ENCODE results near the gene LIMCH1. TPM values are rescaled to one million over a fixed set of nuclear protein-coding genes. Genes with fewer than 3 reads are reported as not detected.

The LIMCH1 gene
- total and polyA plus RNA-seq, 7 donors, result 14.2 to 279 (median 169) TPM

DNA sequence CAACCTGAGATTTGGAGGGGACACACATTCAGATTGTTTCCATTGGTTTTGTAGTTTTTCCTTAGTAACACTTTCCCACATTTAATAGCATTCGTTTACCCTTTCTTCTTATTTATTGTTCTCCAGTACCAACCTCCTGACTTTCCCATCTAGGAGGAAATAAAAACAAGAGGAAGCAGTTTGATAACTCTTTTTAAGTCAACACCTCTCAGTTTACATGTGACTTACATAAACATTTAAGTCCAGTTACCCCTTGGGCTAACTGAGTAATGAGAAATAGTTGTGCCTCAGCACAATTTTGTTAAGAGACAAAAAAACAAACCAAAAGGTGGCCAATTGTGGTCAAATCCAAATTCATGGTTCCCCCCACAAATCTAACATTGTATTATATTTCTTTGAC is 175.8 kb downstream of the LIMCH1 start:
- Histone ChIP-seq H3K9me3 (no peaks in the 10 kb centered on the region), H3K27me3 (ENCODE audit: insufficient read depth in 3 of 3, low read length in 2 of 3) (peaks cover 0 to 7% (median 0%) of the 10 kb centered on the region in 3 donors), H3K36me3 (ENCODE audit: insufficient read depth in 1 of 2, low read depth in 1 of 2) (no peaks in the 10 kb centered on the region), H3K4me1 (no peaks in the 10 kb centered on the region), H3K27ac (no peak overlapping the region), H3K4me3 (no peak overlapping the region)
- no peak for DNase-seq
- TF ChIP-seq, protein P1, sequence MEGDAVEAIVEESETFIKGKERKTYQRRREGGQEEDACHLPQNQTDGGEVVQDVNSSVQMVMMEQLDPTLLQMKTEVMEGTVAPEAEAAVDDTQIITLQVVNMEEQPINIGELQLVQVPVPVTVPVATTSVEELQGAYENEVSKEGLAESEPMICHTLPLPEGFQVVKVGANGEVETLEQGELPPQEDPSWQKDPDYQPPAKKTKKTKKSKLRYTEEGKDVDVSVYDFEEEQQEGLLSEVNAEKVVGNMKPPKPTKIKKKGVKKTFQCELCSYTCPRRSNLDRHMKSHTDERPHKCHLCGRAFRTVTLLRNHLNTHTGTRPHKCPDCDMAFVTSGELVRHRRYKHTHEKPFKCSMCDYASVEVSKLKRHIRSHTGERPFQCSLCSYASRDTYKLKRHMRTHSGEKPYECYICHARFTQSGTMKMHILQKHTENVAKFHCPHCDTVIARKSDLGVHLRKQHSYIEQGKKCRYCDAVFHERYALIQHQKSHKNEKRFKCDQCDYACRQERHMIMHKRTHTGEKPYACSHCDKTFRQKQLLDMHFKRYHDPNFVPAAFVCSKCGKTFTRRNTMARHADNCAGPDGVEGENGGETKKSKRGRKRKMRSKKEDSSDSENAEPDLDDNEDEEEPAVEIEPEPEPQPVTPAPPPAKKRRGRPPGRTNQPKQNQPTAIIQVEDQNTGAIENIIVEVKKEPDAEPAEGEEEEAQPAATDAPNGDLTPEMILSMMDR (IDR thresholded peaks at IDR 0.05), result no peak
- intact Hi-C loops (cut with DNase I), result no loop called here
- no peak for ATAC-seq
- WGBS, 3 donors, result 76 to 83% (median 79%) methylated on average over 1 of the region's 1 CpG

DNA sequence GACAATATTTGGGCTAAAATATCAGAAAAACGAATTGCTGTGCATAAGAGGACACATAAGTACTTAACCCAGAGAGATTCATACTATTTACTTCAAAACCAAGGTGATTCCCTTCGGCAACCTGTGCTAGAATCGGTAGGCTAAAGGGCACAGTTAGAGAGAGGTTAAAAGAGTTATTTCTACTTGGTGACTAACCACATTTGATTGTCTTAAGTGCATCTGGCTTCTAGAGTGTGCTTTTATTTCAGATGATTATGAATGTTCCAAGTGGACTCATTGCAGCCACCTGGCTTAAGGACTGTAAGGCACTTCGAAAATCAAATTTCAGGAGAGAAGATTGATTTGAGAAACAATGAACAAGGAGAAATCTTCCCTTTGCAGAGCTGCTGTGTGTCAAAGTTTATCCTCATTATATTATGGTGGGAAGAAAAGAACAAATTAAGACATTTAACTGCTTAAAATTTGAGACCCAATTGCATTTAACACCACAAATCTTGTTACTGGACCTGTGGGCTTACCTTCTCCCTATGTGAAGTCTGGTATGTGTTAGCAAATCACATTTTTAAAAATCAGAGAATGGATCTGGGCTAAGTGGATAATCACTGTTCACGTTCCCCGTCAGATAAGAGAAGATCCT is 176.5 kb downstream of the LIMCH1 start:
- H3K36me3 ChIP-seq (ENCODE audit: insufficient read depth in 1 of 2, low read depth in 1 of 2), result no peaks in the 10 kb centered on the region

DNA sequence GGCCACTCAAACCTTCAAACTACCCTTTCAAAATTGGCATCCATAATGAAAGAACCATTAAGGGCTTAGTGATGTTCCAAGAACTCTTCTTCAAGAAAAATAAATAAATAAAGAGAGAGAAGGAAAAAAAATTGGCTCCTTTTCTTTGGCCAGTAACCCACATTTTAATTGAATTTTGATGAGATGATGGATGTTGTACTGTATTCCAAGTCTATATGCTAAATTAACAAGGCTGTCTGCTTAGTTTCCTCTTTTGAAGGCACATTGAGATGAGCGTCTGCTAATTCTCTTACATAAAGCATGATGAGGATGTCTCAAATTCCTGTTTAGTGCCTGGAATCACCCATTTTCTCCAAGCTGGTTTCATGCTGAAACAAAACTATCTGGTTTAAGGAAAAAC is 177.2 kb downstream of the LIMCH1 start:
- WGBS, 3 donors, result 51 to 61% (median 56%) methylated on average over 1 of the region's 1 CpG
- Histone ChIP-seq H3K4me3 (no peak overlapping the region), H3K9me3 (no peaks in the 10 kb centered on the region), H3K27me3 (ENCODE audit: insufficient read depth in 3 of 3, low read length in 2 of 3) (peaks cover 0 to 11% (median 0%) of the 10 kb centered on the region in 3 donors), H3K36me3 (ENCODE audit: insufficient read depth in 1 of 2, low read depth in 1 of 2) (no peaks in the 10 kb centered on the region), H3K27ac (no peak overlapping the region), H3K4me1 (no peaks in the 10 kb centered on the region)
- TF ChIP-seq, protein P1 (IDR thresholded peaks at IDR 0.05), result no peak
- DNase-seq, result no peak
- intact Hi-C loops (cut with DNase I), result no loop called here
- no peak for ATAC-seq

More for the DNA sequence above, 176.5 kb downstream of the LIMCH1 start:
- Histone ChIP-seq H3K4me3 (no peak overlapping the region), H3K9me3 (no peaks in the 10 kb centered on the region), H3K4me1 (no peaks in the 10 kb centered on the region), H3K27ac (no peak overlapping the region), H3K27me3 (ENCODE audit: insufficient read depth in 3 of 3, low read length in 2 of 3) (peaks cover 0 to 11% (median 0%) of the 10 kb centered on the region in 3 donors)
- TF ChIP-seq, protein P1 (IDR thresholded peaks at IDR 0.05), result no peak
- DNase-seq (no peak), ATAC-seq (no peak)
- intact Hi-C loops (cut with DNase I), result no loop called here
- WGBS, 3 donors, result 76 to 81% (median 77%) methylated on average over 6 of the region's 6 CpGs

DNA sequence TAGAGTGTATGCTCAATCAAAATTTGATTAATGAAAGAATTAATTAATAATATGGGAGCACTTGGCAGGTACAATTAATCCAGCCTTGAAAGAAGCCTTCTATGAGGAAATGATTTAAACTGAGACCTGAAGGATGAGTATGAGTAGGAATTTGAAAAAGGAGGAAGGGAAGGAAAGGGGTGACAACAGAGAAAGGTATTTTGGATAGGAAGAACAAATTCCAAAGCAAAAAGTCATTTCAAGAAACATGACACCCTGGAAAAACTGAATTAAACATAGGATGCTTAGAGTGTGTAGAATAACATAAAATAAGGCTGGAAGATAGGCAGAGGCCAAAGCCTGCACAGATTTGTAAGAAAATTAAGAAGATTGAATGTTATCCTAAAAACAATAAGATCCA is 180.9 kb downstream of the LIMCH1 start:
- no peak overlapping the region for H3K4me3 ChIP-seq
- no peaks in the 10 kb centered on the region for H3K36me3 ChIP-seq (ENCODE audit: insufficient read depth in 1 of 2, low read depth in 1 of 2)
- no peaks in the 10 kb centered on the region for H3K4me1 ChIP-seq
- peaks cover 0 to 11% (median 0%) of the 10 kb centered on the region in 3 donors for H3K27me3 ChIP-seq (ENCODE audit: insufficient read depth in 3 of 3, low read length in 2 of 3)
- H3K27ac ChIP-seq, result no peak overlapping the region
- DNase-seq (no peak), ATAC-seq (no peak)
- TF ChIP-seq, protein P1 (IDR thresholded peaks at IDR 0.05), result no peak
- intact Hi-C loops (cut with DNase I), result no loop called here
- H3K9me3 ChIP-seq, result no peaks in the 10 kb centered on the region

DNA sequence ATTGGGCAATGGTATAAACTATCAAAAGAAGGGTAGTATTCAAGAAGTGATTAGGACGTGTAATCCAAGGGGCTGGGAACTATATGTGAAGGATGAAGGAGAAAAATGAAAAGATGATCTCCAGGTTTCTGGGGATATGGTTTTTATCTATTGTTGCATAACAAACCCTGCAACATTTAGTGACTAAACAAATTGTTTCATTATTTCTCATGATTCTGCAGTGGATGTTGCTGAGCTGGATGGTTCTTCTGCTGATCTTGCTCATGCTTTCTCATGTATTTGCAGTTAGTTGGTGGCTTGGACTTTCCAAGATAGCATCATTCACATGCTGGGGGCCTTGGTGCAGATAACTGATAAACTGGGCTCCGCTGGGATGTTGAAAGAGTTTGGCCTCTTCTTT is 181.5 kb downstream of the LIMCH1 start:
- DNase-seq (no peak), ATAC-seq (no peak)
- Histone ChIP-seq H3K27ac (no peak overlapping the region), H3K4me1 (no peaks in the 10 kb centered on the region), H3K27me3 (ENCODE audit: insufficient read depth in 3 of 3, low read length in 2 of 3) (peaks cover 0 to 11% (median 0%) of the 10 kb centered on the region in 3 donors), H3K9me3 (no peaks in the 10 kb centered on the region), H3K4me3 (no peak overlapping the region), H3K36me3 (ENCODE audit: insufficient read depth in 1 of 2, low read depth in 1 of 2) (no peaks in the 10 kb centered on the region)
- WGBS, 3 donors, result 80 to 89% (median 82%) methylated on average over 2 of the region's 2 CpGs
- TF ChIP-seq, protein P1 (IDR thresholded peaks at IDR 0.05), result no peak
- intact Hi-C loops (cut with DNase I), result no loop called here

Data from psoas muscle (tissue), 8 donors.